Fibroblast of skin of scalp (primary cell): Measurements from ENCODE around the gene KCNS3.
A peak's percentile ranks its signal among the peaks of the same experiment; 100 is the strongest.

Source experiments
- DNase-seq: peaks from one replicate; pipeline ENCODE4 v3.0.0-alpha.2; 2013

KCNS3 gene

GRCh38 chr2:17877811-17878280 is 621 bp upstream of the KCNS3 start:
- peak; percentile 3 for DNase-seq

GRCh38 chr2:17879137-17879912 is 858 bp downstream of the KCNS3 start:
- peak; percentile 40 for DNase-seq

- no peak for DNase-seq
These were observed 1.4 kb downstream of the KCNS3 start for GRCh38 chr2:17879913-17880274.

GRCh38 chr2:17892770-17893534 is 14.5 kb downstream of the KCNS3 start:
- no peak for DNase-seq

GRCh38 chr2:17894005-17894404 is 15.5 kb downstream of the KCNS3 start:
- DNase-seq = no peak

- DNase-seq = no peak
These were observed 16.1 kb downstream of the KCNS3 start for GRCh38 chr2:17894556-17894955.

- no peak for DNase-seq
These were observed 21.4 kb downstream of the KCNS3 start for GRCh38 chr2:17899871-17900270.

- DNase-seq = peak; percentile 7
These were observed 22.8 kb downstream of the KCNS3 start for GRCh38 chr2:17901246-17901645.

GRCh38 chr2:17910980-17911379 is 32.5 kb downstream of the KCNS3 start:
- DNase-seq = no peak

GRCh38 chr2:17911491-17912260 is 33.2 kb downstream of the KCNS3 start:
- no peak for DNase-seq

GRCh38 chr2:17912266-17912691 is 33.8 kb downstream of the KCNS3 start:
- no peak for DNase-seq

- DNase-seq = no peak
These were observed 36.6 kb downstream of the KCNS3 start for GRCh38 chr2:17915099-17915498.

GRCh38 chr2:17915811-17916518 is 37.5 kb downstream of the KCNS3 start:
- no peak for DNase-seq

- DNase-seq = no peak
These were observed 38.1 kb downstream of the KCNS3 start for GRCh38 chr2:17916584-17916983.

- DNase-seq = no peak
These were observed 40.3 kb downstream of the KCNS3 start for GRCh38 chr2:17918789-17919188.

- no peak for DNase-seq
These were observed 52.3 kb downstream of the KCNS3 start for GRCh38 chr2:17930773-17931172.

GRCh38 chr2:17933256-17933655 is 54.8 kb downstream of the KCNS3 start:
- DNase-seq = no peak

GRCh38 chr2:17934721-17935120 is 56.3 kb downstream of the KCNS3 start:
- peak; percentile 83 for DNase-seq

GRCh38 chr2:17935242-17935885 is 56.9 kb downstream of the KCNS3 start:
- DNase-seq = no peak

- no peak for DNase-seq
These were observed 58.1 kb downstream of the KCNS3 start for GRCh38 chr2:17936599-17936998.

GRCh38 chr2:17940091-17940630 is 61.7 kb downstream of the KCNS3 start:
- DNase-seq = no peak

GRCh38 chr2:17943444-17943843 is 65.0 kb downstream of the KCNS3 start:
- peak; percentile 7 for DNase-seq
